H9 (cell line): ENCODE data around the gene EPB41. TPM values are rescaled to one million over a fixed set of nuclear protein-coding genes. Genes with fewer than 3 reads are reported as not detected.

Experiments
- DNase-seq: peaks from one replicate; pipeline ENCODE4 v3.0.0-alpha.2; 2017
- H2AFZ ChIP-seq: one replicate; pipeline ENCODE4 v1.6.1; 2013; ENCODE audit warnings: mild to moderate bottlenecking, low read length, control low read depth, moderate library complexity
- H2AK5ac ChIP-seq: 2 replicates; pipeline ENCODE4 v1.6.1; 2013; ENCODE audit warnings: low read length, control low read depth, mixed read lengths; ENCODE audit not compliant: insufficient read length
- H2BK120ac ChIP-seq: one replicate; pipeline ENCODE4 v1.6.1; 2013; ENCODE audit warnings: low read depth, mild to moderate bottlenecking, low read length, control low read depth, inconsistent platforms; ENCODE audit not compliant: poor library complexity, severe bottlenecking
- H2BK12ac ChIP-seq: 2 replicates; pipeline ENCODE4 v1.6.1; 2013; ENCODE audit warnings: low read length, control low read depth, mixed read lengths, low read depth; ENCODE audit not compliant: insufficient read length
- H2BK15ac ChIP-seq: 2 replicates; pipeline ENCODE4 v1.6.1; 2013; ENCODE audit warnings: low read depth, low read length, control low read depth
- H2BK20ac ChIP-seq: one replicate; pipeline ENCODE4 v1.6.1; 2013; ENCODE audit warnings: low read depth, mild to moderate bottlenecking, low read length, control low read depth, inconsistent platforms; ENCODE audit not compliant: poor library complexity, severe bottlenecking
- H2BK5ac ChIP-seq: 2 replicates; pipeline ENCODE4 v1.6.1; 2013; ENCODE audit warnings: low read length, control low read depth, mixed read lengths; ENCODE audit not compliant: insufficient read length
- H3K14ac ChIP-seq: 2 replicates; pipeline ENCODE4 v1.6.1; 2013; ENCODE audit warnings: low read length, control low read depth; ENCODE audit not compliant: insufficient read depth
- H3K18ac ChIP-seq: 2 replicates; pipeline ENCODE4 v1.6.1; 2013; ENCODE audit warnings: low read depth, mild to moderate bottlenecking, mixed read lengths, low read length, control low read depth; ENCODE audit not compliant: insufficient read length
- H3K23ac ChIP-seq: 2 replicates; pipeline ENCODE4 v1.6.1; 2013; ENCODE audit warnings: low read length, control low read depth, mixed read lengths, low read depth; ENCODE audit not compliant: insufficient read length
- H3K23me2 ChIP-seq: 2 replicates; pipeline ENCODE4 v1.6.1; 2013; ENCODE audit warnings: low read depth, mild to moderate bottlenecking, mixed read lengths, low read length, control low read depth; ENCODE audit not compliant: insufficient read length, poor library complexity, severe bottlenecking
- H3K27ac ChIP-seq: 2 replicates; pipeline ENCODE4 v1.5.1; 2013; ENCODE audit warnings: low read length, control low read depth, mixed read lengths, low read depth; ENCODE audit not compliant: insufficient read length
- H3K27me3 ChIP-seq: 2 replicates; pipeline ENCODE4 v1.6.1; 2013; ENCODE audit warnings: low read length, control low read depth, inconsistent platforms; ENCODE audit not compliant: insufficient read depth
- H3K4ac ChIP-seq: 2 replicates; pipeline ENCODE4 v1.6.1; 2013; ENCODE audit warnings: low read depth, mild to moderate bottlenecking, control low read depth, inconsistent platforms, low read length, moderate library complexity
- H3K4me1 ChIP-seq: 2 replicates; pipeline ENCODE4 v1.6.1; 2013; ENCODE audit warnings: low read length, control low read depth, inconsistent platforms; ENCODE audit not compliant: insufficient read depth
- H3K4me2 ChIP-seq: 2 replicates; pipeline ENCODE4 v1.6.1; 2013; ENCODE audit warnings: low read length, control low read depth, mixed read lengths; ENCODE audit not compliant: insufficient read length, insufficient read depth
- H3K56ac ChIP-seq: 2 replicates; pipeline ENCODE4 v1.6.1; 2013; ENCODE audit warnings: low read depth, mild to moderate bottlenecking, mixed read lengths, low read length, control low read depth; ENCODE audit not compliant: insufficient read length
- H3K79me1 ChIP-seq: 2 replicates; pipeline ENCODE4 v1.6.1; 2013; ENCODE audit warnings: low read depth, mild to moderate bottlenecking, moderate library complexity, low read length, control low read depth, inconsistent platforms; ENCODE audit not compliant: insufficient read depth, poor library complexity, severe bottlenecking
- H3K79me2 ChIP-seq: 2 replicates; pipeline ENCODE4 v1.6.1; 2013; ENCODE audit warnings: low read length, control low read depth, inconsistent platforms; ENCODE audit not compliant: insufficient read depth
- H3K9ac ChIP-seq: 2 replicates; pipeline ENCODE4 v1.6.1; 2013; ENCODE audit warnings: low read length, control low read depth, mixed read lengths; ENCODE audit not compliant: insufficient read length; ENCODE audit errors: extremely low read depth
- H3K9me3 ChIP-seq: one replicate; pipeline ENCODE4 v1.6.1; 2013; ENCODE audit warnings: low read depth, low read length, inconsistent platforms; ENCODE audit not compliant: control insufficient read depth
- H3T11ph ChIP-seq: one replicate; pipeline ENCODE4 v1.6.1; 2013; ENCODE audit warnings: mild to moderate bottlenecking, low read length, control low read depth, inconsistent platforms
- H4K20me1 ChIP-seq: one replicate; pipeline ENCODE4 v1.6.1; 2013; ENCODE audit not compliant: control insufficient read depth, insufficient read length, insufficient read depth
- H4K5ac ChIP-seq: 2 replicates; pipeline ENCODE4 v1.6.1; 2013; ENCODE audit warnings: low read depth, mild to moderate bottlenecking, mixed read lengths, low read length, control low read depth; ENCODE audit not compliant: insufficient read length
- H4K8ac ChIP-seq: replicated peaks from 2 replicates; pipeline ENCODE4 v1.6.1; 2013; ENCODE audit warnings: low read length, control low read depth, mixed read lengths, low read depth; ENCODE audit not compliant: insufficient read length
- H4K91ac ChIP-seq: 2 replicates; pipeline ENCODE4 v1.6.1; 2013; ENCODE audit warnings: low read depth, mild to moderate bottlenecking, moderate library complexity, mixed read lengths, low read length, control low read depth; ENCODE audit not compliant: insufficient read length
- H3K27ac Mint-ChIP-seq, 3 experiments: 2 replicates in 2 of 3; 3 replicates in 1 of 3; pipeline ENCODE4 v1.8.0; 2020 to 2021; ENCODE audit warnings: mixed read lengths in 3 of 3, mild to moderate bottlenecking in 1 of 3, moderate library complexity in 1 of 3
- H3K27me3 Mint-ChIP-seq: 2 replicates; pipeline ENCODE4 v1.8.0; 2021; ENCODE audit warnings: low read depth, mild to moderate bottlenecking, moderate library complexity, mixed read lengths
- H3K36me3 Mint-ChIP-seq, 3 experiments: 2 replicates in 2 of 3; 3 replicates in 1 of 3; pipeline ENCODE4 v1.8.0; 2020 to 2021; ENCODE audit warnings: low read depth in 3 of 3, mixed read lengths in 3 of 3; ENCODE audit not compliant: insufficient read depth in 1 of 3
- H3K4me1 Mint-ChIP-seq, 2 experiments: 2 replicates each; pipeline ENCODE4 v1.8.0; 2020; ENCODE audit warnings: mixed read lengths in 2 of 2
- H3K4me3 Mint-ChIP-seq, 2 experiments: 2 replicates in 1 of 2; 3 replicates in 1 of 2; pipeline ENCODE4 v1.8.0; 2020 to 2021; ENCODE audit warnings: mild to moderate bottlenecking in 2 of 2, mixed read lengths in 2 of 2, moderate library complexity in 1 of 2
- H3K9me3 Mint-ChIP-seq, 2 experiments: 2 replicates in 1 of 2; 3 replicates in 1 of 2; pipeline ENCODE4 v1.8.0; 2020; ENCODE audit warnings: mild to moderate bottlenecking in 2 of 2, mixed read lengths in 2 of 2, moderate library complexity in 1 of 2
- CTCF ChIP-seq: fragments of 200-600 bp; sonication (generic); conservative IDR thresholded peaks from 3 replicates; pipeline ENCODE4 v1.8.0; 2021; ENCODE audit warnings: antibody characterized with exemption, mild to moderate bottlenecking
- WGBS: extraction: QIAGEN DNeasy Blood & Tissue Kit; methylation state at CpG from one replicate; pipeline ENCODE4 v1.1.7; 2013; ENCODE audit warnings: missing lambda C conversion rate, low lambda C conversion rate, mixed read lengths; ENCODE audit not compliant: insufficient read length; ENCODE audit errors: extremely low coverage; 5-methylcytosine and 5-hydroxymethylcytosine counted together
- total RNA-seq: library from RNA; stranded (reverse); gene quantifications from 2 replicates; pipeline ENCODE4 v1.2.1, GENCODE V29; 2021

Gene EPB41
- total RNA-seq, 1 experiment from 2014 or later: 75.4 TPM

GRCh38 chr1:28909198-28909597 is 5.2 kb upstream of the EPB41 start:
- Histone ChIP-seq H4K8ac (no peak overlapping the region), H3K27ac (no peak overlapping the region), H2BK15ac (no peak overlapping the region), H2AFZ (no peak overlapping the region), H2BK12ac (no peak overlapping the region), H2BK5ac (no peak overlapping the region), H4K91ac (no peak overlapping the region), H3T11ph (no peak overlapping the region), H3K23me2 (no peaks in the 10 kb centered on the region), H4K5ac (no peak overlapping the region), H3K79me1 (no peaks in the 10 kb centered on the region), H3K4ac (no peak overlapping the region), H3K4me2 (no peak overlapping the region), H3K23ac (no peak overlapping the region), H3K18ac (no peak overlapping the region), H4K20me1 (no peaks in the 10 kb centered on the region), H3K56ac (no peak overlapping the region), H3K4me1 (0 out of 2 replicates have a peak, but pooled peaks cover 2% of the 10 kb centered on the region), H3K9ac (no peak overlapping the region), H2BK20ac (no peak overlapping the region), H2AK5ac (no peak overlapping the region), H3K27me3 (no peaks in the 10 kb centered on the region), H3K79me2 (no peaks in the 10 kb centered on the region), H3K14ac (no peak overlapping the region), H2BK120ac (no peak overlapping the region), H3K9me3 (no peaks in the 10 kb centered on the region)
- Mint-ChIP-seq H3K4me3 (no peak overlapping the region), H3K4me1 (peaks cover 8 to 15% of the 10 kb centered on the region in 2 experiments), H3K27ac (no peak overlapping the region), H3K27me3 (peaks cover 5% of the 10 kb centered on the region; the same call in 1 of the 2 replicates), H3K36me3 (no peaks in the 10 kb centered on the region; a peak in 1 of 7 replicates), H3K9me3 (peaks cover 0 to 3% of the 10 kb centered on the region in 2 experiments; a peak in 1 of 5 replicates)
- no CpG with 5 or more reads among the region's 2 CpGs for WGBS
- no peak for TF ChIP-seq CTCF
- DNase-seq: no peak
